ENCODE data around the gene CD99.
"Not testable (repeated sequence)": the region's sequence is repeated elsewhere in the genome, so short reads cannot be mapped to it uniquely, and the experiment has no call there.

The CD99 gene, protein sequence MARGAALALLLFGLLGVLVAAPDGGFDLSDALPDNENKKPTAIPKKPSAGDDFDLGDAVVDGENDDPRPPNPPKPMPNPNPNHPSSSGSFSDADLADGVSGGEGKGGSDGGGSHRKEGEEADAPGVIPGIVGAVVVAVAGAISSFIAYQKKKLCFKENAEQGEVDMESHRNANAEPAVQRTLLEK

DNA sequence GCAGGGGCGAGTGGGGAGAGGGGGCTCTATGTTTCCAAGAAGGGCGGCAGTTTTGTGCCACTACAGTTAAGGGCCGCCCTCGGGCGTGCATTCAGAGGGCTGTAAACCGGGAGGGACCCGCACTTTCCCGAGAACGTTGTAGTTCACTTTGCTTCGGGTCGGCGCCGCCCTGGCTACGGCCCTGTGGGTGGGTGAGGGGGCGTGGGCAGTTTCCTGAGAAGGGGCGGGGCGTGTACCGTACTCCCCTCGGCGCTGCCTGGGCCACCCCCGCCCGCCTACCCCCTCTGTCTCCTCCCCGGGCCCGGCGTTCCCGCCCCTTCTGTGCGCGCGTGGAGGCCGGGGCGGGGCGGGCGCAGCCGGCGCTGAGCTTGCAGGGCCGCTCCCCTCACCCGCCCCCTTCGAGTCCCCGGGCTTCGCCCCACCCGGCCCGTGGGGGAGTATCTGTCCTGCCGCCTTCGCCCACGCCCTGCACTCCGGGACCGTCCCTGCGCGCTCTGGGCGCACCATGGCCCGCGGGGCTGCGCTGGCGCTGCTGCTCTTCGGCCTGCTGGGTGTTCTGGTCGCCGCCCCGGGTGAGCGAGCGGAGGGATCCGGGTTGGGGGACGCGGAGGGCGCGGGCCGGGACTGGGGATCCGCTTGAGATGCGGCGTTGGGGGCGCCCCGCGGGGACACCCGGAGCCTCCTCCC is at the start of gene CD99:
TSS of gene CD99 (plus strand) at position 440 of the 687 bp plus-strand sequence. CDS start at position 506, 66 bp downstream.
- DNase-seq: peak; percentile 79

DNA sequence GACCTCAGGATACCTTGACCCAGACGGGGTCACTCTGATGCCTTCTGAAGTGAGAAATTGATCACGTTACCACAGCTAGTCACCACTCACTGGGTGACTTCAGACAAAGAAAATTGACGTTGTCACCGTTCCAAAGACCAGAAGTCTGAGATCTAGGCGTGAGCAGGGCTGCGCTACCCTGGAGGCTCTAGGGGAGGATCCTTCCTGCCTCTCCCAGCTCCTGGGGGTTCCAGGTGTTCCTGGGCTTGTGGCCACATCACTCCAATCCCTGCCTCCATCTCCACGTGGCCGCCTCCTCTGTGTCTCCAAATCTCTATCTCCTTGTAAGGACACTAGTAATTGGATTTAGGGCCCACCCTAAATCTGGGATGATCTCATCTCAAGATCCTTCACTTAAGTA is 48.9 kb upstream of the CD99 start:
- no peak for DNase-seq

DNA sequence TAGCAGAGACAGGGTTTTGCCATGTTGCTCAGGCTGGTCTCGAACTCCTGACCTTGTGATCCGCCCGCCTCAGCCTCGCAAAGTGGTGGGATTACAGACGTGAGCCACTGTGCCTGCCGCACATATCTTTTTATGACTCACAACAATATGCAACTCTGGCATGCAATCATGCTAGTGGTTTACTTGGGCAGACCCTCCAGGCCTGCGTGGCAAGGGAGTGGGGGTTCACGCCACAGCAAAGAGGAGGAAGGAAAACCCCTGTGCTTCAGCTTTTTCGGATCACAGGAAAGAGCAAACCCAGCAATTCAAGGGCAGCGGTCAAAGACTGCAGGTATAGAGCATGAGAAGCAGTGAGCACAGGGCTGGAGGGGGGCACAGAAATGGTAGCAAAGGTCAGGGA is 48.3 kb upstream of the CD99 start:
- DNase-seq: no peak

DNA sequence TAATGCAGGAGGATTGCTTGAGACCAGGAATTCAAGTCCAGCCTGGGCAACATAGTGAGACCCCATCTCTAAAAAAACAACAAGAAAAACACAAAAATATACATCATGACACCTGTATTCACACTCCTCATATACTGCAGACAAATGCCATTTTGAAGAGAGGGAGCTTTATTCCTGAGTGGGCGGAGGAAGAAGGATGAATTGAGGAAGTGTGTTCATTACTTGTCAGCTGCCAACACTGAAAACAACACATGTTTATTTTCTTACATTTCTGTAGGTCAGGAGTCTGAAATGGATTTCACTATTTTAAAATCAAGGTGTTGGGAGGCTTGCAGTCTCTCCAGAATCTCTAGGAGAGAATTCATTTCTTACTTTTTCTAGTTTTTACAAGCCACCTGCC is 47.2 kb upstream of the CD99 start:
- DNase-seq: no peak

DNA sequence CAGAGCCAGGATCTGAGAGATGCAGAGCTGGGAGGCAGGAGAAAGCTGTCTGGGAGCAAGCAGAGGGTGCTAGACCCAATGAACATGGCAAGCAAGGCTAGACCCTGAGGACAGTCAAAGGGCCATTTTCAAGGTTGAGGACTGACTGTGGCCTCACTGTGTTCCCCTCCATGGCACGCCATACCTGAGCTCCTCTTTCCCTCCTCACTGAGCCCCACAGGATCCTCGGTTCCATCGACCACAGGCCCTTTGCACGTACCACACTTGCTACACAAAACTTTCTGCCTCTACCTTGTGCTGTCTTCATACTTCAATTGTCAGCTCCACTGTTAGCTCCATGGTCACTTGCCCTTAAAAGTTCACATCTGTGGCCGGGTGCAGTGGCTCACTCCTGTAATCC is 45.5 kb upstream of the CD99 start:
- no peak for DNase-seq

DNA sequence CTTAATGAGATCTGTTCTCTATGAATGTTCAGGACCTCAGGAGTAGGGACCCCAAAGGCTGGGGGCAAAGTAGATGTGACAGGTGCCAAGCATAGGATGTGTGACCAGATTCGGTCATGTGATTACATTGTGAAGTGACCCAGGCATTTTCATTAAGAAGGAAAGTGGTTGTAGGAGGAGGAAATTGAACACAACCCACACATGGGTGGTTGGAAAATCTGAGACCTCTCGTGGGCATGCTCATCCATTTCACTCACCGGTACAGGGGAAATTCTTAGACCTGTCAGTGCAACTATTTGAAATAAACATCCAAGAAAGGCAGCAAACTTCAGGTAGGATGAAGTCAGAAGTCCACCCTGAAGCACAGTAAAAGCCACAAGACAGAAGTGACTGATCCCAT is 43.5 kb upstream of the CD99 start:
- no peak for DNase-seq

DNA sequence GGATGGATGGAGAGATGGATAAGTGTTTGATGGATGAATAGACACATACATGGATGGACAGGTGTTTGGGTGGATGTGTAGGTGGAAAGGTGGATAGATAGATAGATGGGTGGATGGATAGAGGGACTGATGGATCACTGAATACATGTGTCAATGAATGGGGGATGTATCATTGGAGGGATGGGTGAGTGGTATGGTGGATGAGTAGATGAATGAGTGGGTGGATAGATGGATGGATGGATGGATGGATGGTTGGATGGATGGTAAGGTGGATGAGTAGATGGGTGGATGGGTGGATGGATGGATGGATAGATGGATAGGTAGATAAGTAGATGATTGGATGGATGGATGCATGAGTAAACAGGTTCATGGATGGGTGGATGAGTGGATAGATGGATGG is 41.1 kb upstream of the CD99 start:
- DNase-seq: no peak

DNA sequence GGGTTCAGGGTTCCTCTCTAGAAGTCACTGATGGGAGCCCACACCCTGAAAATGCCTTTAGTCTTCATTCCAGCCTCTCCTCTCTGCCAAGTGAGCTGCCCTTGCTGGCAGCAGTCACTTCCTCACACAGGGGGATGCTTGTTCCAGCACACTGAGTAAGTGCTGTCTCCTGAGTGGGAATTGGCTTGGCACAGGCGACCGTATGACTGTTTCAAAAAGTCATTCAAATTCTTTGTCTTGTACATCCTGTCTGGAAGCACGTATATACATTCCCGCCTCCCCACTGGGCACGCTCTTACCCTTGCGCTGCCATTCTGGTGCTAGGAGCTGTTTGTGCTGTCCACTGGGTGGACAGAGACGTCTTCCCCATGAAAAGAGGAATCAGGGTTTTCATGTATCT is 40.2 kb upstream of the CD99 start:
- DNase-seq: no peak

DNA sequence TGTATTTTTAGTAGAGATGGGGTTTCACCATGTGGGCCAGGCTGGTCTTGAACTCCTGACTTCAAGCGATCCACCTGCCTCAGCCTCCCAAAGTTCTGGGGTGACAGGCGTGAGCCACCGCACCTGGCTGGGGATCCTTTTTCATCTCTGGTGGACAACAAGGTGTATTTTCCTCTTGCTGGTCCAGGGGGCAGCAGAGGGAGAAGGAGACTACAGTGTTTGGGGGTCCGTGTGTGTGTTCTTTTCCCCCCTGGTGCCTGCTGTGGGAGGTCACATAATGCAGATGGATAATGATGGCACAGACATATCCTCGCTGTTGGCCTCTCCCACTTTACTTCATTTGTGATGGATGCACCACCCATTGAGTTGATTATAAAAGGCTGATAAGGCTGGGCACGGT is 39.0 kb upstream of the CD99 start:
- no peak for DNase-seq

DNA sequence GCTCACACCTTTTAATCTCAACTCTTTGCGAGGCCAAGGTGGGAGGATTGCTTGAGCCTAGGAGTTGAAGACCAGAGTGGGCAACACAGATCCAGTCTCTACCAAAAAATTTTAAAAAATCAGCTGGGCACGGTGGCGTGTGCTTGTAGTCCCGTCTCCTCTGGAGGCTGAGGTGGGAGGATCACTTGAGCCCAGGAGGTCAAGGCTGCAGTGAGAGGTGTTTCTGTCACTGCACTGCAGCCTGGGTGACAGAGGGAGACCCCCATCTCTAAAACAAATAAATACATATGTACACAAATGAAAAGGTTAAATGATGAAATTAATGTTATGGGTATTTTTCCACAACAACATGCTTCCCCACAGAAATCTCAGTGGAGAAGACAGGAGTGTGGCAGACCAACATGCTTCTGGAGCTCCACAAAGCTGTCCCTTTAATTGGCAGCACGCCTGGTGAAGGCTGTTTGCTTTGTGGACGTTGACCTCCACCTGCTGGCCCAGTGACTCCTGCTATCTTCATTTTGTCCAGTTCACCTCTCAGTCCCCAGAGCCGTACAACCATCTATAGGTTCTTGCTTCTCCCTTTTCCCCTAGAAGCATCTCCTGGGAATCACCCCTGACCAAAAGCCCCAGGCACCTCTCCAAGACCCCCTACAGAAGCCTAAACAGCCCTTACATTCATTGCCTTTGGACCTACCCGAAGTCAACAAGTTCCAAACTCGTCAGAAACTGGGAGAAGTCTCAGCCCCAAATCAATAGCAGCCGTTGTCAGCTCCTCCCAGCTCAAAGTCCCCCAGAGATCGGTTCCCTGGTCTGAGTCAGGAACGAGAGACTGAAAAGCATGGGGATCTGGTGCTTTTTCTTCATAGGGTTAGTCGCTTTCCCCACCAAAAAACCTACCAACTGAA is 36.4 kb upstream of the CD99 start:
- DNase-seq: no peak

DNA sequence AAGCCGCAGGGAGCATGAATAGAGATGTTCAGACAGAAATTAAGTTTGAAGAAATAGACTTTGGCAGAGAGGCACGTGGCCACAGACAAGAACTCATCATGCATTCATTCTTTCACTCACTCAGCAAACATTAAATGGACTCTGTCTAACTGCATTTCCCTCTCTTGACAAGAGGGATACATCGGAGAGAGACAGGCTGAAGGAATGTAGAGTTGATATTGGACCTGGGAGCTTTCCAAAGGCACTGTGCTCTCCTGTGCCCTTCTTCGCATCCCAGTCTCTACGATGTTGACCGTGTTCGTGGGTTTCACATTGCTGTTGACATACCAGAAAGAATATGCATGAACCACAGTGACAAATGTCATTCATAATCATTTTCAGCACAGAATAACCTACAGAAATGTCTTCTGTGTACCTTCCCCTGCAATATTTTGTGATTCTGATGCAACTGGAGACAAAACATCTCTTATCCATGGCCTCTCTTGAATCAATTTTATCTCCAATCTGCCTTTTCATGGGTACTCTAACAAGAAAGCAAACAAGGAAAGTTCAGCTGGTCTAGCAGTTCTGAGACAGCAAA is 34.7 kb upstream of the CD99 start:
- DNase-seq: no peak

DNA sequence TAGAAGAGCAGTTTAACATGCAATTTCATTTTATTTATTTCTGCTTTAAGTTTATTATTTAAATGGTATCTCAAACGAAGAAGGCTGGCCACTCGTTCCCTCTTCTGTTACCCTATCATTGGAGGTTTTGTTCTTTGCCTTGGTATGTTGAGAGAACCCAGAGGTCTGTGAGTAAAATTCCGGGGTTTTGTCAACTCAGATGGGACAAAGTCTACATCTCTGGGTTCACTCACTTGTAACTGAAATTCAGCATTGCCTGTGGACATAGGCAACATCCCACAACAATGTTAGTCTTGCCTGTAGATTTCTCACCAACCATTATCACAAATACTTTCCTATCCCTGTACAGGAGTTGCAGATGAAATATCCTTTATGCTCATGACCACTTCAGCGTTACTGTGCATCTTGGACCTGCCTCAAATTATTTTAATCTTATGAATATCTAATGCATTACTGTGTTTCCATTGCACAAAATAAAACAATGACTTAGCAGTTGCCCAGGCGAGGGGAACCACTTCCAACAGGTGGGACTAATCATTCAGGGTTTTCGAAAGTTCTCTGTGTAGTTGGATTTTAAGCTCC is 33.5 kb upstream of the CD99 start:
- no peak for DNase-seq

DNA sequence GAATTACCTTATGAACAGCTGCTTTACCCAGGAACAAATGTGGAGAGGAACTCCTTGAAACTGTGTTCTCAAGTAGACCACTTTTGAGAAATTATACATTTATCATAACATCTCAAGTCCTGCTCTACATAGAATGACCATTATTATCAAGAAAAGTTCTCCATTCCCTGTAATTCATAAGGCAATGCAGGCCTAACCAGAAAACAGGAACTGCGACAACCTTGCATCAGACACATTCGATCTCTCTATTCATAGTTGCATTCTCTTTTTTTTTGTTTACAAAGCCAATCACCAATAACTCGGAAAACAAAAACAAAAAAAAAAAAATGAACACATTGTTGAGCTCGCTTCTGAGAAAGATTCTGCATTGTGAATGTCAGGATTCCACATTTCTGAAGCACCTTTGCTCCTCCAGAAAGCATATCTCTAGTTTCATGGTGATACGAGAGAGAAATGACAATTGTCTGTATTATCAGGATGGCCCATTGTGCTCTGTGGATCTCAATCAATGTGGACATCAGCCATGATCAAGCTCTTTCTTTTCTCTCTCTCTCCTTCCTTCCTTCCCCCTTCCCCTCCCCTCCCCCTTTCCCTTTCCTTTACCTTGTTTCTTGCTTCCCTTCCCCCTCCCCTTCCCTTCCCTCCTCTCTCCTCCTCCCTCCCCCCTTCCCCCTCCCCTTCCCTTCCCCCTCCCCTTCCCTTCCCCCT is 32.4 kb upstream of the CD99 start:
- DNase-seq: no peak

DNA sequence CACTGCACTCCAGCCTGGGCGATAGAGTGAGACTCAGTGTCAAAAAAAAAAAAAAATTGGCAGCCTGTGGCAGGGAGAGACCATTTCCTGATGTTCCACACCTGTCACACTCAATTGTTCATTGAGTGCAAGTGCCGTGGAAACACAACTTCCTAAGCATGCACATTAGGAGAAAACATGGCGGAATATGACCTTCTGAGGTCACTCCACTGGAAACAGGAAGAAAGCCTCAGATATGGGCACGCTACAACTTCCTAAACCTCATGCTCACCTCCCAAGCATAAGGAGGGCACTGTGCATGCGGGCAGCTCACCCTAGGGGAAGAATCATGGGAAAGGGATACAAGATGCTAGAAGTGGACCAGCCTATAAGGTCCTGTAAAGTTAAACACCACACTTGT is 28.5 kb upstream of the CD99 start:
- DNase-seq: no peak

DNA sequence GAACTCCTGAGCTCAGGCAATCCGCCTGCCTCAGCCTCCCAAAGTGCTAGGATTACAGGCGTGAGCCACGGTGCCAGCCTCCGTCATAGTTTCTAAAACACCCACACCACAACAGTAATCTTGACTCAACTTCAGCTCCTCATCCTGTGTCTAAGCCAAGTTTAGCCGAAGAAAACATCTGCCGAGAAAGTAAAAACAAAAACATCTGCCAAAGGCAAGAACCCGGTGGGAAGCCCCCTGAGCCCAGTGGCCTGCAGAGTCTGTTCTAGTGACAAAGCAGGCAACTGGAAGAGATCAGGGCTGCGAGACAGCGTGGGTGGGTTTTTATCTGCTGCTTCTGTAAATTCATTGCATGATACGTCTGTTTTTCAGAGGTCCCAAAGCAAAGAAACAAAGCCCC is 26.6 kb upstream of the CD99 start:
- no peak for DNase-seq

DNA sequence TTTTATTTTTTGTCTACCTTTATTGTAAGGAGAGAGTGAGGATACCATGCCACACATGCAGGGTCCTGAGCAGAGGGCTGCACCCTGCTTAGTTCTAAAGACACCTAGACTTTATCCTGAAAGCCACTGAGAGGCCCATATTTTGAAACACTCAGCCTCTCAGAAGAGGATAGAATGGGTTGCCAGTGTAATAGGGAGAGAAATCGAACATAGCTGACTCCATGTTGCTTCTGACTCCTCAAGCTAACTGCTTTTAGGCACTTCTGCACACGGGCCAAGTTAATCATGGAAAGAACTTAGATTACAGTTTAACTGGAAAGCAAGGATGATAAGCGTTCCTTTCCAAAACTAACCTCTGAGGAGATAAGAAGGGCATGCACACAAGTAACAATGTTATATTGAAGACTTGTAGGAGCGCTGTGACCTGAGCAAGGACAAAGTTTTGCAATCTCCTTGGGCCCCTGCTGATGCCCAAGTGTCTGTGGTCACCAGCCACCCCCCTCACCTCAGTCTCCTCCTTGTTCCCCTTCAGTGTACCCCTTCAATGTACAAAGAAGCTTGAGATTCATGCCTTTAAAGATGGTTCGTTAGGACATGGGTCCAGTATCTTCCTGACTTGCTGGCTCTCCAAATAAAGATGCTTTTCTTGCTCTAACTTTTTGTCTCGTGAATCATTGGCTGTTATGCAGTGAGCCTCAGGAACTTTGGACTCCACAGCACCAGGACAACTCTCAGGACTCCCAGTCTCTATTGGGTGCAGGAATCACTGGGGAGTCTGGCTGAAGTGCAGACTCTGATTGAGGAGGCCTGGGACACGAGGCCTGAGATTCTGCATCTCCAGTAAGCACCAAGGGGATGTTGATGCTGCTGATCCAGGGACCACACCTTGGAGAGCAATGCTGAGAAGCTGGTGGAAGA is 25.4 kb upstream of the CD99 start:
- DNase-seq: no peak

DNA sequence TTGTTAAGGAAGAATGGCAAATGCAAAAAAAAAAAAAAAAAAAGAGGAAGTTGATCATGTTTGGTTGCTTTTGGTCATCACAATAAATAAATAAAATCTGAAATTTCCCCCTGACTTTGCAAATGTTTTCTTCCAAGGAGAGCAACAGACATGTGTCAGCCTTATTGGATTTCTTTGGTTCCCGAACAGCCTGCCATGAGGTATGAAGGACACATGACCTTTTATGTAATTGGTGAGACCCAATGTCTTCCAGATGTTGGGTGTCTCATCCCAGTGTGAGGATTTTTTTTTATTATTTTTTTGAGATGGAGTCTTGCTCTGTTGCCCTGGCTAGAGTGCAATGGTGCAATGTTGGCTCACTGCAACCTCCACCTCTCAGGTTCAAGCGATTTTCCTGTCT is 24.6 kb upstream of the CD99 start:
- DNase-seq: no peak

DNA sequence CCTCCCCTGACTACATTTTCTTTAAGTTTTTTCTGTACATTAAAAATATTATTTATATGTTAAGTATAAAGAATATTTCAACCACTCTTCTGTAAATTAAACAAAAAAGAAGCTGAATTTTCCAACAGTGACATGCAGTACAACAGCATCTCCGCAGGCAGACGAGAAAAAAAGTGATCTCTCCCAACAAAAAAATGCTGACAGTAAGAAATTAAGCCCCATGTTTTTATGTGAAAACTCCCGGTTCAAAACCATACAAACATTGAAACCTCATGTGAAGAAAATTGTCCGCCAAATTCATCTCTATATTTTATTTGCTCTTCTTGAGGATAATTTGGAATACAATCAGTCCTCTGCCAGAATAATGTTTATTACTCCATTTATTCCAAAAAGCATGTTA is 20.1 kb upstream of the CD99 start:
- no peak for DNase-seq

DNA sequence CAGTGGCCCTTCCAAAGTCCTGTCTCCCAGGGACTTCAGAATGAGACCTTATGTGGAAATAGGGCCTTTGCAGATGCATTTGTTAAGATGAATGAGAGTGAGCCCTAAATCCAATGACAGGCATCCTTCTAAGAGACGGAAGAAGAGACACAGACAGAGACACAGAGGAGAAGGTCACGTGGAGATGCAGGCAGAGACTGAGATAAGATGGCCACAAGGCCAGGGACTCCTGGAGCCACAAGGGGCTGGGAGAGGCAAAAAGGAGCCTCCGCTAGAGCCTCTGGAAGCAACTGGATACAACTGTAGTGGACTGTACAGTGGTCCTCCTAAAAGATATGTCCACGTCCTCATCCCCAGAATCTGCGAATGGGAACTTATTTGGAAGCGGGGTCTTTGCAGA is 19.0 kb upstream of the CD99 start:
- no peak for DNase-seq

DNA sequence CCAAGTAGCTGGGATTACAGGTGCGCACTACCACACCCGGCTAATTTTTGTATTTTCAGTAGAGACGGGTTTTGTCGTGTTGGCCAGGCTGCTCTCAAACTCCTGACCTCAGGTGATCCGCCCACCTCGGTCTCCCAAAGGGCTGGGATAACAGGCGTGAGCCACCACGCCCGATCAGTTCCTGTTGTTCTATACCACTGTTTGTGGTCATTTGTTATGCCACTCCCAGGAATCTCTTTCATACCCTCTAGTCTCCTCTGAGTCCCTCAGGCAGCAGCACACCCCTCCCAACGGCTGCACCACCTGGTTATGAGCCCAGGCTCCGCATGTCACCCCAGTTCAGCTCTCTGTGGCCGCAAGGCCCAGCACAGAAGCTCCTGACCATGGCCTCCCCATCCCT is 17.5 kb upstream of the CD99 start:
- DNase-seq: no peak

DNA sequence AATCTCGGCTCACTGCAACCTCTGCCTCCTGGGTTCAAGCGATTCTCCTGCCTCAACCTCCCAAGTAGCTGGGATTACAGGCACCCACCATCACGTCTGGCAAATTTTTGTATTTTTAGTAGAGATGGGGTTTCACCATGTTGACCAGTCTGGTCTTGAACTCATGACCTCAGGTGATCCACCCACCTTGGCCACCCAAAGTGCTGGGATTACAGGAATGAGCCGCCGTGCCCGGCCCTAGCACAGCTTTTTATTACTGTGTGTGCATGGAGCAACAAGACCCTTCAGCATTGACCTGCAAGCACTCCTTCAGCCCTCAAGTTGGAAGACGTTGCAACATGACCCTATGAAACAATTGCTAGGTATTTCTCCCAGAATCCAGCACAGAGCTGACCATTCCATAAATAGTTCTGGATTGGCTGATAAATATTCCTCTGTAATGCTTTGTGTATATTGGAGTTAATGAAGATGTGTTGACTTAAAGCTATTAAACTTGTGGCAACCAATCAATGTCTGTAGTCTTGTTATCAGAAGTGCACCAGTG is 15.4 kb upstream of the CD99 start:
- not testable (repeated sequence) for DNase-seq

Data from stimulated activated CD4-positive, alpha-beta T cell treated with anti-CD3 and anti-CD28 coated beads, Interleukin-1b, Interleukin-23, amount 100 ng/mL, for 48 hours (primary cell).